Mesothelial cell of epicardium (in vitro differentiated cells): ENCODE results near the gene FMOD. TPM values are rescaled to one million over a fixed set of nuclear protein-coding genes. Genes with fewer than 3 reads are reported as not detected.

ENCODE experiments used
- DNase-seq, 2 experiments: peaks; one replicate each; pipeline ENCODE4 v3.0.0; 2021; ENCODE audit warnings: low spot score in 2 of 2; ENCODE audit not compliant: unreplicated experiment in 2 of 2
- H3K27ac Mint-ChIP-seq: 2 replicates; pipeline ENCODE4 v1.8.0; 2021; ENCODE audit warnings: mixed read lengths
- H3K27me3 Mint-ChIP-seq: 2 replicates; pipeline ENCODE4 v1.8.0; 2021; ENCODE audit warnings: low read depth, mixed read lengths
- H3K36me3 Mint-ChIP-seq: 2 replicates; pipeline ENCODE4 v1.8.0; 2021; ENCODE audit warnings: mixed read lengths
- H3K4me1 Mint-ChIP-seq: 2 replicates; pipeline ENCODE4 v1.8.0; 2021; ENCODE audit warnings: mixed read lengths
- H3K4me3 Mint-ChIP-seq: 2 replicates; pipeline ENCODE4 v1.8.0; 2021; ENCODE audit warnings: mild to moderate bottlenecking, moderate library complexity, mixed read lengths
- H3K9me3 Mint-ChIP-seq: 2 replicates; pipeline ENCODE4 v1.8.0; 2021; ENCODE audit warnings: mixed read lengths
- total RNA-seq: library from RNA; stranded (reverse); gene quantifications from 3 replicates; pipeline ENCODE4 v1.2.1, GENCODE V29; 2021
- TF ChIP-seq, protein P1 (sequence below): fragments of 200-600 bp; sonication (generic); IDR thresholded peaks from one replicate; pipeline ENCODE4 v1.5.0; 2021; ENCODE audit warnings: antibody characterized with exemption; ENCODE audit not compliant: unreplicated experiment

Gene FMOD
- total RNA-seq, 1 donor from 2014 or later, result 86.0 TPM

DNA sequence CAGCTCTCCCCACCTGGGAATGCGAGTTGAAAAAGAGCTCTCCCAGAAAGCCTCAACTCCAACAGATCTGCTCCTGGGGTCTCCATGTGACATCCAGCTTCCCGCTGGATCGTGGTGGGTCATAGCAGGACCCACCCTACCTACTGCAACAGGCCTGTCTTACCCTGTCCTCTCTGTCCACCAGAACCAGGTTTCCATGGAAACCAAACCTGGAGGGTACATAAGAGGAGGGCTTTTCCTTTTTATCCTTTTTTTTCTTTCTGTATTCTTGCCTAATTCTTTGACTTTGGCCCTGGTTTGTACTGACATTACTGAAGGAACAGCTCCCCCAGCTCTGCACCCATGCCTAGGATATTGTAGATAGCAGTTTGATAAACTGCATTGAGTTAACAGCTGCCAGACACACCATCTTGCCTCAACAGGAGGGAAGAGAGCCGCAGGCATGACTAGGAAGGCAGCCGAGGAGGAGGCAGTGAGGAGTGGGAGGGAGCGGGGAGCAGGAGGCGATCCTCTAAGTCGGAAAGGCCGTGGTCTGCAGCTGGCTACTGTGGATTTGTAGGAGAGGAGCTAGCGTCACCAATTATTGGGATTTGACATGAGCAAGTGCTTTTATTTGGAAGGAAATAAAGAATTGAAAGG, 9.7 kb upstream of the FMOD start:
- H3K27me3 Mint-ChIP-seq, result peaks cover 26% of the 10 kb centered on the region
- H3K4me3 Mint-ChIP-seq, result no peak overlapping the region
- no peaks in the 10 kb centered on the region for H3K36me3 Mint-ChIP-seq
- TF ChIP-seq, protein P1, sequence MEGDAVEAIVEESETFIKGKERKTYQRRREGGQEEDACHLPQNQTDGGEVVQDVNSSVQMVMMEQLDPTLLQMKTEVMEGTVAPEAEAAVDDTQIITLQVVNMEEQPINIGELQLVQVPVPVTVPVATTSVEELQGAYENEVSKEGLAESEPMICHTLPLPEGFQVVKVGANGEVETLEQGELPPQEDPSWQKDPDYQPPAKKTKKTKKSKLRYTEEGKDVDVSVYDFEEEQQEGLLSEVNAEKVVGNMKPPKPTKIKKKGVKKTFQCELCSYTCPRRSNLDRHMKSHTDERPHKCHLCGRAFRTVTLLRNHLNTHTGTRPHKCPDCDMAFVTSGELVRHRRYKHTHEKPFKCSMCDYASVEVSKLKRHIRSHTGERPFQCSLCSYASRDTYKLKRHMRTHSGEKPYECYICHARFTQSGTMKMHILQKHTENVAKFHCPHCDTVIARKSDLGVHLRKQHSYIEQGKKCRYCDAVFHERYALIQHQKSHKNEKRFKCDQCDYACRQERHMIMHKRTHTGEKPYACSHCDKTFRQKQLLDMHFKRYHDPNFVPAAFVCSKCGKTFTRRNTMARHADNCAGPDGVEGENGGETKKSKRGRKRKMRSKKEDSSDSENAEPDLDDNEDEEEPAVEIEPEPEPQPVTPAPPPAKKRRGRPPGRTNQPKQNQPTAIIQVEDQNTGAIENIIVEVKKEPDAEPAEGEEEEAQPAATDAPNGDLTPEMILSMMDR, result no peak
- H3K27ac Mint-ChIP-seq, result peak overlapping the region; percentile 74
- H3K4me1 Mint-ChIP-seq, result peaks cover 33% of the 10 kb centered on the region
- no peaks in the 10 kb centered on the region for H3K9me3 Mint-ChIP-seq
- no peak for DNase-seq

DNA sequence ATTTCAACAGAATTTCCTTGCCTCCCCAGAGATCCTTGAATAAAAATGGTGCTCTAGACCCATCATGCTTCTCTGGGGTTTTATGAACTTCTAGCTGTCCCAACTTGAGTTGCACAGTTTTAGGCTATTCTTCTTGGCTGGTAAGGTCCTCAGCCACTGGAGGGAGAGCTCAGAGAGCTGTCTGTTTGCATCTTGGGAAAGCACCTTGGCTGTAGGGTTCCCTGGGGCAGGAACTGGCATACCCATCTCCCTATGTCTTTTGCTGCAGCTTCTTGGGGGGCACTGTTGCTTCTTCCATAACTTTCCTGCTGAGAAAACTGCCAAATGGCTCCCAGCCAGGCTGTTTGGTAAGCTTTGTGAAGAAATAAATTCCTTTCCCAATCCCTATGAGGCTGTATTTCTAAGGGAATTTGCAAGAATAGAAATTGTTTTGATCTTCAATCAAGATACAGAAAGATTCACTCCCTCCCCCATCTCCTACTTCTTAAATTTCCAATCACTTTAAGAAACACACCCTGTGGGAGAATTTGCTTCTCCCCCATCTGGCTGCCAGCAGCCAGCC, 8.2 kb upstream of the FMOD start:
- H3K4me3 Mint-ChIP-seq, result no peak overlapping the region
- H3K27ac Mint-ChIP-seq, result peak overlapping the region; percentile 80
- peaks cover 24% of the 10 kb centered on the region for H3K4me1 Mint-ChIP-seq
- no peaks in the 10 kb centered on the region for H3K36me3 Mint-ChIP-seq
- H3K9me3 Mint-ChIP-seq, result no peaks in the 10 kb centered on the region
- TF ChIP-seq, protein P1, result no peak
- no peak for DNase-seq
- H3K27me3 Mint-ChIP-seq, result peaks cover 25% of the 10 kb centered on the region

DNA sequence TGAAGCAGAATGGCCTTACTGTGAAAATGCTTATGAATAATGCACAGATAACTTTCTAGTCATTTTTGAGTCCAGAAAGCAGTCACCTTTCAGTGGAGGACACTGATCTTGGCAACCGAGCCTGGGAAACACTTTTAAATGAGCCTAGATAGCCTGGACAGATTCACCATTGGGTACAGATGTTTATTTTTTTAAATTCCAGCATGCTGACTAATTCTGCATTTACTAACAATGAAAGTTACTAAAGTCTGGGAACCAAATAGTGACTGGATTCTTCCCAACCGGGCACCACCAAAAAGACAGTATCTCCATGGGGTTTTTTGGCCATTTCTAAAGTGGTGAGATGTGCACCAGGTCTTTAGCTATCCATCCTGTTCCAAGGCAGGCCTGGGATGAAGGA, 3.3 kb upstream of the FMOD start:
- no peaks in the 10 kb centered on the region for H3K9me3 Mint-ChIP-seq
- no peak overlapping the region for H3K27ac Mint-ChIP-seq
- H3K4me3 Mint-ChIP-seq, result no peak overlapping the region
- H3K27me3 Mint-ChIP-seq, result peaks cover 40% of the 10 kb centered on the region
- no peaks in the 10 kb centered on the region for H3K36me3 Mint-ChIP-seq
- no peak for DNase-seq
- H3K4me1 Mint-ChIP-seq, result peaks cover 18% of the 10 kb centered on the region
- TF ChIP-seq, protein P1, result no peak

DNA sequence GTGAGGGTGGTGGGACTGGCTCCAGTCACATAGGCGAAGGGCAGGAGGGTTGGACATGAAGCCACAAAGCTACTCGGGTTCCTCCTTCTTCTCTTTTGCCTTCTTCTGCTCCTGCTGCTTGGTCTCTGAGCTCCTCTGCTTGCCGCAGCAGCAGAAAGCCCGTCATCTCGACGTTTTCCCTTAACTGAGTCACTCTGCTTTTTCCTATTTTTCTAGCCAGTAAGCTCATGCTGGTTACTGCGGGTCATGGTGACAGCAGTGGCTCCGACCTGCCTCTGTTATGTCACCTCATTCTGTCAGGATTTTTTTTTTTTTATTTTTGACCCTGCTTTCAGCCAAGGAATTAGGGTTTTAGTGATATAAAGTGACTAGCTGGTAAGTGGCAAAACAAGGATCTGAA, 2.6 kb upstream of the FMOD start:
- no peak overlapping the region for H3K27ac Mint-ChIP-seq
- H3K36me3 Mint-ChIP-seq, result no peaks in the 10 kb centered on the region
- peaks cover 14% of the 10 kb centered on the region for H3K4me1 Mint-ChIP-seq
- no peak for DNase-seq
- no peaks in the 10 kb centered on the region for H3K9me3 Mint-ChIP-seq
- H3K4me3 Mint-ChIP-seq, result no peak overlapping the region
- H3K27me3 Mint-ChIP-seq, result peaks cover 37% of the 10 kb centered on the region
- TF ChIP-seq, protein P1, result no peak

DNA sequence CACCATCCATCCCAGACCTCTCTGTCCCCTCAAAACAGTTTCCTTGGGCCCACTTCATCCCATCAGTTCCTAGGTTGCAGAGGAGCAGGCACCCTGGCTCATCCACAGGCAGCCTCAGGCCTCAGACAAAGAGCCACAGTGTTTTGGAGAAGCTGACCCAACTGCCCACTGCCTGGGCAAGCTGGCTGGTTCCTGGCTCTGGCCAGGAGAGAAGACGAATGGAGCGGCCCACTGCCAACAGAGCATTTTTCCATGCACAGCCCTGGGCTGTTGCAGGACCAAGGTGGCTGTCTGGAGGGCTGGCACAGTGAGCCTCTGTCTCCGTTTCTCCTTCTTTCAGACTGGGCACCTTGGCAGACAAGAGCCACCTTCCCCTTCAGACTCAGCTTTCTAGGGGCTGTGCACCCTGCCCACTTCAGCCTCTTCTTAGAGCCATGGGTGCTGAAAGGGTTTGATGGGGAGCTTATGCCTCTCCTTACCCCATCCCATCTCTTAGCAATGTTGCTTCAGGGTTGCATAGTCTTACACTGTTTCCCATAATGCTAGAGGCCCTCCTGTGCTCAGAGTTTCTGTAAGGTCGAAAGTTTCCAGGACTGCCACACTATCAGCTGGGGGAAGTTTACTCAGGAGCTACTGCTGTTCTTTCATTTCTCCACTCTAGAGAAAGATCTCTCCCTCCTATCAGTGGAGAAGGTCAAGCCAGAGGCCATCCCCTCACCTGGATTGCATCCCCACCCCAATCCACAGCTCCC, 973 bp downstream of the FMOD start:
- Mint-ChIP-seq H3K27ac (peak overlapping the region; percentile 41), H3K27me3 (peaks cover 23% of the 10 kb centered on the region), H3K36me3 (no peaks in the 10 kb centered on the region), H3K4me1 (peaks cover 30% of the 10 kb centered on the region), H3K4me3 (peak overlapping the region; percentile 64), H3K9me3 (no peaks in the 10 kb centered on the region)
- TF ChIP-seq, protein P1, result no peak
- DNase-seq, result no peak
